ENCODE data around the gene SEC14L5.

The SEC14L5 gene

DNA sequence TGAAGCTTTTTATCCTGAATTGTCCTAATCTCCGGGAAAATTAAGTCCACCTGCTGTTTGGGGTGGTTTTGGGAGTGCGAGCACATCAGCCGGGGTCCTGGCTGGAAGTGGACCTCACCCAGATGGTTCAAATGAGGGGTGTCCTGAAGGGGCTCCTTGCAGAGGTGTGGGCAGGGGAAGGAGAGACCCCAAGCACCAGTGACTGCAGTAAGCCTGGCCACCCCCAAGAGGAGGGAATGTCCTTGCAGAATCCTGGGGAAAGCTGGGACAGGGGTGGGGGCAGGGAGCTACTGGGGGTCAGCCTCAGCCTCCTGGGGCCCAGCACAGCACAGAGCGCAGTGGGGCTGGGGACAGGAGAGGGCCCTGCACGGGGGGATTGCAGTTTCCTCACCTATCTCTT lies 46.2 kb downstream of the SEC14L5 start:
- Mint-ChIP-seq H3K4me1 (no peaks in the 10 kb centered on the region), H3K9me3 (no peaks in the 10 kb centered on the region), H3K4me3 (no peak overlapping the region), H3K27ac (ENCODE audit: low read depth) (no peak overlapping the region), H3K36me3 (ENCODE audit: insufficient read depth) (no peaks in the 10 kb centered on the region), H3K27me3 (peaks cover 26% of the 10 kb centered on the region)
- no peak for DNase-seq (ENCODE audit: low spot score in 2 of 2)
- ATAC-seq (replicated peaks; ENCODE audit: extremely low read depth, poor library complexity, severe bottlenecking) = no peak

DNA sequence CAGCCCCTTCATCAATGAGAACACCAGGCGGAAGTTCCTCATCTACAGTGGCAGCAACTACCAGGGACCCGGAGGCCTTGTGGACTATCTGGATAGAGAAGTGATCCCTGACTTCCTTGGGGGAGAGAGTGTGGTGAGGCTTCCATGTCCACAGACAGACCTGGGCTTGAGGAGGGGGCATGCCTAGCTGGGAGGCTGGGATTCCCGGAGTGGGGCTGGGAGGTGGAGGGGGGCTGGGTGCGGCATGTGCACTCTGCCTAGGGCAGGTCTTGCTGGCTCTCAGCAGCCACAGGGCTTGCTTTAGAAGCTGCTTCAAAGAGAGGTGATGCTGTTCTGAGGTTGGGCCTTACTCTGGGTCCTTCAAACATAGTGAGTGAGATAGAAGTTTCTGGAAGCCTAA lies 47.8 kb downstream of the SEC14L5 start:
- ATAC-seq (replicated peaks; ENCODE audit: extremely low read depth, poor library complexity, severe bottlenecking) (no peak), DNase-seq (ENCODE audit: low spot score in 2 of 2) (no peak)
- no peak overlapping the region for H3K4me3 Mint-ChIP-seq
- no peaks in the 10 kb centered on the region for H3K4me1 Mint-ChIP-seq
- no peaks in the 10 kb centered on the region for H3K9me3 Mint-ChIP-seq
- no peak overlapping the region for H3K27ac Mint-ChIP-seq (ENCODE audit: low read depth)
- no peaks in the 10 kb centered on the region for H3K36me3 Mint-ChIP-seq (ENCODE audit: insufficient read depth)
- H3K27me3 Mint-ChIP-seq = peaks cover 42% of the 10 kb centered on the region

DNA sequence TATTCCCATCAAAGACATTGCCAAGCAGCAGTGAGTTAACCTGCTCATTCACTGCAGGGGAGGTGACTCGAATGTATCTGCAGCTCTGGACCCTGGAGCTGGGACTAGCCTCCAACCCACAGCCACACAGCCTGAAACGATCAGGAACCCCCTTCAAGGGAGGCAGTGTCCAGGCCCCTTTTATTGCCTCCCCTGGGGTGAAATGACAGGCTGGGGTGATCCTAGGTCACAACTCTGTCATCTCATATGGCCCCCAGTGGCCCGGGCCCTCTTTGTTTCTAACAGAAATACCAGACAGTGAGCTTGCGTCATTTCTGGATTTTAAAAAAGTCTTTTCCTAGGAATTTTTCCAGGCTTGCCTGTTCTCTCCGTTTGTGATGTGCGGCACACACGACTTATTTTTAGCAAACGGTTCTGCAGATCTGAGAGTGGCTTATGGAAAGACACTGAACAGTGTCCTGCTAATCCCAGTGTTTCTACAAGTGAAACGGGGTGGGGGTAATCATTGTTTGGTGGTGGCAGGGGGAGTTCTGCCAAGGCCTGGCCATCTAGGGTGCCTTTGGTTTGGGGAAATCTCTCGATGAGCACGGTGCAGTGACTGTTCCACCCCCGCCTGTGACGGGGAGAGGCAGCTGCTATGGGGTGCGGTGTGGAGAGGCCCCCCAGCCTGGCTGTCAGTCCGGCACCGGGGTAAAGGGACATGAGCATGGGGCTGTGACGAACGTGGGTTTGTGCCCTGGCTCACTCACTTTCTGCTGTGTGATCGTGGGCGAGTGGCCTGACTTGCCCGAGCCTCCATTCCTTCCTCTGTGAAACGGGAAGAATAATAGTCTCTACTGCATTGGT lies 48.4 kb downstream of the SEC14L5 start:
- no peak for DNase-seq (ENCODE audit: low spot score in 2 of 2)
- Mint-ChIP-seq H3K4me3 (no peak overlapping the region), H3K4me1 (no peaks in the 10 kb centered on the region), H3K36me3 (ENCODE audit: insufficient read depth) (no peaks in the 10 kb centered on the region), H3K27ac (ENCODE audit: low read depth) (no peak overlapping the region), H3K27me3 (peaks cover 44% of the 10 kb centered on the region), H3K9me3 (no peaks in the 10 kb centered on the region)
- no peak for ATAC-seq (replicated peaks; ENCODE audit: extremely low read depth, poor library complexity, severe bottlenecking)

DNA sequence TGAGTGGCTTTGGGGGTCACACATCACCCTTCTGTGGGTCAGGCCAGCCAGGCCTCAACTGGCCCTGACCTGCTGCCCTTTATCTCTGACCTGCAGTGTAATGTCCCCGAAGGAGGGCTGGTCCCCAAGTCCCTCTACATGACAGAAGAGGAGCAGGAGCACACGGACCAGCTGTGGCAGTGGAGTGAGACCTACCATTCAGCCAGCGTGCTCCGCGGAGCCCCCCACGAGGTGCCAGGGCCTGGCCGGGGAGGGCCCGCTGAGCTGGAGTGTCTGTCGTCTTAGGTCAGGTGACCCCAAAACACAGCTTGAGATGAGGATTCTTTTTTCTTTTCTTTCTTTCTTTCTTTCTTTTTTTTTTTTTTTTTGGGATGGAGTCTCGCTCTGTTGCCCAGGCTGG lies 49.1 kb downstream of the SEC14L5 start:
- Mint-ChIP-seq H3K27ac (ENCODE audit: low read depth) (no peak overlapping the region), H3K9me3 (no peaks in the 10 kb centered on the region), H3K27me3 (peaks cover 47% of the 10 kb centered on the region), H3K4me1 (no peaks in the 10 kb centered on the region), H3K4me3 (no peak overlapping the region), H3K36me3 (ENCODE audit: insufficient read depth) (no peaks in the 10 kb centered on the region)
- ATAC-seq (replicated peaks; ENCODE audit: extremely low read depth, poor library complexity, severe bottlenecking) (no peak), DNase-seq (ENCODE audit: low spot score in 2 of 2) (no peak)

DNA sequence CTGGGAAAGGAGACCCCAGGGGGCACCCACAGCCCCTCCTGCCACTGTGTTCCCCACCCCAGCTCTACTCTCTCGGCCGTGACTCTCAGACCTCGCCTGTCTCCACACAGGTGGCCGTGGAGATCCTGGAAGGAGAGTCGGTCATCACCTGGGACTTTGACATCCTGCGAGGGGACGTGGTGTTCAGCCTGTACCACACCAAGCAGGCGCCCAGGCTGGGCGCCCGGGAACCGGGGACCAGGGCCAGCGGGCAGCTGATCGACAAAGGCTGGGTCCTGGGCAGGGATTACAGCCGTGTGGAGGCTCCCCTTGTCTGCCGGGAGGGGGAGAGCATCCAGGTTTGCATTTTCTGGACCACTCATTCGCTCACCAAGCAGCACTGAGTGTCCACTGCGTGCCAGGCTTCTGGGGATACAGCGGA lies 50.2 kb downstream of the SEC14L5 start:
- no peak overlapping the region for H3K27ac Mint-ChIP-seq (ENCODE audit: low read depth)
- H3K27me3 Mint-ChIP-seq = peaks cover 49% of the 10 kb centered on the region
- ATAC-seq (replicated peaks; ENCODE audit: extremely low read depth, poor library complexity, severe bottlenecking) = no peak
- H3K4me1 Mint-ChIP-seq = no peaks in the 10 kb centered on the region
- H3K36me3 Mint-ChIP-seq (ENCODE audit: insufficient read depth) = no peaks in the 10 kb centered on the region
- H3K4me3 Mint-ChIP-seq = no peak overlapping the region
- no peaks in the 10 kb centered on the region for H3K9me3 Mint-ChIP-seq
- no peak for DNase-seq (ENCODE audit: low spot score in 2 of 2)

DNA sequence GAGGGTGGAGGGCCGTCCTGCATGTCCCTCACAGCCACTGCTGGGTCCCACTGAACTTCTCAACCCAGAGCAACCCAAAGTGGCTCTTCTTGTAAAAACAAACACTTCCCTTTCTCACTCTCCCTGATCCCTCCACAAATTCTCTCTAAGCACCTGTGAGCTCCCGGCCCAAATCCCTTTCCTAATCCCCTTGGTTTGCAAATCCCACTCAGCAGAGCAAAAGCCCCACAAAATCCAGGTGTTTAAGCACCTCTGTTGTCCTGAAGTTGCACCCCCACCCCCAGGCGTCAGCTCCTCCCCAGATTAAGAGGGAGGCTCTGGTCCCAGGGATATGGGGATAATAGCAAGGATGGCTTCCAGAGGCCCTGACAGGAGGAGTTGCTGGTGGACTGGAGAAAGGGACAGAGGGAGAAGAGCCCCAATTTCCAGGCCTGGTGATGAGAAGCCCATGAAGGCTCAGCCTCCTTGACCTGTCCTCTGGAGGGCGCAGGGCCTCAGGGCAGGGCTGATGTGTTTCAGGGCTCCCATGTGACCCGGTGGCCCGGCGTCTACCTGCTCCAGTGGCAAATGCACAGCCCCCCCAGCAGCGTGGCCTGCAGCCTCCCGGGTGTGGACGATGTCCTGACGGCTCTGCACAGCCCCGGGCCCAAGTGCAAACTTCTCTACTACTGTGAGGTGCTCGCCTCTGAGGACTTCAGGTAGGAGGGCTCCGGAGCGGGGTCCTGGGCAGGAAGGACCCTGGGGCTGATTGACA lies 52.6 kb downstream of the SEC14L5 start:
- Mint-ChIP-seq H3K9me3 (no peaks in the 10 kb centered on the region), H3K27ac (ENCODE audit: low read depth) (no peak overlapping the region), H3K4me1 (no peaks in the 10 kb centered on the region), H3K4me3 (no peak overlapping the region), H3K36me3 (ENCODE audit: insufficient read depth) (no peaks in the 10 kb centered on the region), H3K27me3 (peaks cover 39% of the 10 kb centered on the region)
- no peak for ATAC-seq (replicated peaks; ENCODE audit: extremely low read depth, poor library complexity, severe bottlenecking)
- no peak for DNase-seq (ENCODE audit: low spot score in 2 of 2)

DNA sequence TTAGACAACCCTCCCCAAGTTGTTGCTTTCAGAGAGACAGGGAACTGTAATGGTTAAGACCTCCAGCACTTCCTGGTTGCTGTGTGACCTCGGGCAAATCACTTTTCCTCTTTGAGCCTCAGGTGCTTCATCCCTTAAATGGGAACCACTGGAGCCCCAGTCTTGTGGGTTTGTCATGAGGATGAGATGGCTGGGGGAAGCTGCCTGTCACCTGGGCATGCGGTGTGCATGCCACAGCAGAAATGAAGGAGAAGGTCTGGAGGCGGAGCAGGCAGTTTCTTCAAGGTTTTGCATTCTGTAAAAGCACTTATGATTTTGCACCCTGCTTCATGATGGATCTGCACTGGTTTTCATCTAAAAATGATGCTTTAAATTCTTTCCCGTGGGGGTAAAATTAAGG lies 53.5 kb downstream of the SEC14L5 start:
- Mint-ChIP-seq H3K36me3 (ENCODE audit: insufficient read depth) (no peaks in the 10 kb centered on the region), H3K4me3 (no peak overlapping the region), H3K27ac (ENCODE audit: low read depth) (no peak overlapping the region), H3K4me1 (no peaks in the 10 kb centered on the region), H3K27me3 (peaks cover 39% of the 10 kb centered on the region), H3K9me3 (no peaks in the 10 kb centered on the region)
- ATAC-seq (replicated peaks; ENCODE audit: extremely low read depth, poor library complexity, severe bottlenecking) = no peak
- no peak for DNase-seq (ENCODE audit: low spot score in 2 of 2)

DNA sequence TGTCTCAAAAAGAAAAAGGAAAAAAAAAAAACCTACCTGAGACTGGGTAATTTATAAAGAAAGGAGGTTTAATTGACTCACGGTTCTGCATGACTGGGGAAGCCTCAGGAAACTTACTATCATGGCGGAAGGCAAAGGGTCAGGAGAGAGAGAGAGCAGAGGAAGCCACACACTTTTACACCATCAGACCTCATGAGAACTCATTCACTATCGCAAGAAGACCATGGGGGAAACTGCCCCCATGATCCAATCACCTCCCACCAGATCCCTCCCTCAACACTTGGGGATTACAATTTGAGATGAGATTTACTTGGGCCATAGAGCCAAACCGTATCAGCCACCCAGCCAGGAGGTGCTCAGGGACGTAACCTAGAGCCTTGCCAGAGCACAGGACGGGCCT lies 54.8 kb downstream of the SEC14L5 start:
- Mint-ChIP-seq H3K4me1 (no peaks in the 10 kb centered on the region), H3K27ac (ENCODE audit: low read depth) (no peak overlapping the region), H3K4me3 (no peak overlapping the region), H3K27me3 (peaks cover 39% of the 10 kb centered on the region), H3K9me3 (no peaks in the 10 kb centered on the region), H3K36me3 (ENCODE audit: insufficient read depth) (no peaks in the 10 kb centered on the region)
- DNase-seq (ENCODE audit: low spot score in 2 of 2) (no peak), ATAC-seq (replicated peaks; ENCODE audit: extremely low read depth, poor library complexity, severe bottlenecking) (no peak)

DNA sequence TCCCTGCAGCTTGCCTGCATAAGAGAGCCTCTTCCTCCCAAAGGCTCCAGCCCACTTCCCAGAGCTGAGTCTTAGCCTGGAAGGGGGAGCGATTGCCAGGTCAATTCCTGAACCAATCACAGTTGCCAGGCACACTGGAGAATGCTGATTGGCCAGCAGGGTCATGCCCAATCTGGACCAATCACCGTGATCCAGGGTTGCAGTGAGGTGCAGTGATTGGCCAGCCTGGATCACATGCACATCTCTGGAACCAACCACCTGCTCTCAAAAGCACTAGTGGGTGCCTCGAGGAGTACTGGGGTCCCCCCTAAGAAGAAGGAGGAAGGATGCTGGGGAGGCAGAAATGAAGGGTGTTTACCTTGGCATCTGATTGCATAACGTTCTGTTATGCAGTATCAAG lies 57.2 kb downstream of the SEC14L5 start:
- ATAC-seq (replicated peaks; ENCODE audit: extremely low read depth, poor library complexity, severe bottlenecking) = no peak
- H3K27me3 Mint-ChIP-seq = peaks cover 21% of the 10 kb centered on the region
- no peak overlapping the region for H3K4me3 Mint-ChIP-seq
- DNase-seq (ENCODE audit: low spot score in 2 of 2) = no peak
- H3K36me3 Mint-ChIP-seq (ENCODE audit: insufficient read depth) = no peaks in the 10 kb centered on the region
- H3K27ac Mint-ChIP-seq (ENCODE audit: low read depth) = no peak overlapping the region
- H3K9me3 Mint-ChIP-seq = no peaks in the 10 kb centered on the region
- H3K4me1 Mint-ChIP-seq = no peaks in the 10 kb centered on the region

DNA sequence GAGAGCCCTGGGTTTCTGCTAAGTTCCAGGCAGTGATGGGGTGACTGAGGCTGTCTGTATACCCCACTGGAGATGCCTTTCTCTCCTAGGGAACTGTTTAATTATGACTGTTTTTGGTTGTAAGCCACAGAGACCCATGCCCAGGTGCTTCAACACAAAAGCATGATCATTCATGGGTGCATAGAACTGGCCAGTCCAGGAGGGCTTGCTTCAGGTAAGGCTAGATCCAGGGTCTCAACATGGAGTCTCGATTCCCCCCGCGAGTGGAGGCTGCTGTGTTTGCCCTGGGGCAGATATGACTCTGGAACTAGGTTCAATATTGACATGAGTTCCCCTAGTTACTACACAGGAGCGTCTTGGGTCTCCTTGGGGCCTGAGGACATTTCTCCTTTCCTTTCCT lies 57.8 kb downstream of the SEC14L5 start:
- Mint-ChIP-seq H3K9me3 (no peaks in the 10 kb centered on the region), H3K36me3 (ENCODE audit: insufficient read depth) (no peaks in the 10 kb centered on the region), H3K27ac (ENCODE audit: low read depth) (no peak overlapping the region), H3K27me3 (peaks cover 16% of the 10 kb centered on the region), H3K4me3 (no peak overlapping the region), H3K4me1 (no peaks in the 10 kb centered on the region)
- ATAC-seq (replicated peaks; ENCODE audit: extremely low read depth, poor library complexity, severe bottlenecking) (no peak), DNase-seq (ENCODE audit: low spot score in 2 of 2) (no peak)

DNA sequence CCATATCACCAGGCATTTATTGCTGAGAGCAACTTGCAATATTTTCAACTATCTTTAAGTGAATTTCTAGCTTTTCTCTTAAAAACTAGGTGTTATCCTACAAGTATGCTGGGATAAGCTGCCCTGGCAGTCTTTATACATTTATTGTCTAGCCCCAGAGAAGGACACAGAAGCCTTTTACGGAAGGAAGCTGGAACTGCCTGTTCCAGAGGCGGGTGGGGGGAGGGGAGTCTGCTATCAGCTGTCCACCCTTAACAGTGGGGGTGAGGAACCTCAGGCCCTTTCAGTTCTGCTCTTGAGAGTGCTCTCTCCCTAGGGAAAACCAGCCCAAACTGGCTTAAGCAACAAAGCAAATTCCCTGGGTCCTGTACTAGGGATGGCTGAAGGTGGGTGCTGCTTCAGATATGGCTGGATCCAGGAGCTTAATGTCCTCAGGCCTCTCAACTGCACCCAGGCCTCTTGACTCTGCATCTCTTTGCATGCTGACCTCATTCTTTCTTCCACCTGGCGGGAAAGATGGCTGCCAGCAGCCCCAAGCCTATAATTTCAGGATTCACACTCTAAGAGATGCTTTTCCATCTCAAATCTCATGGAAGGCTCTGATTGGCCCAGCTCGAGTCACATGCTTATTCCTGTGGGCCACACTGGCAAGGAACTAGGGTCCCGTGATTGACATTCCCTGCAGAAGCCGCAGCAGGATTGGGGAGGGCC lies 59.0 kb downstream of the SEC14L5 start:
- DNase-seq (ENCODE audit: low spot score in 2 of 2) = no peak
- Mint-ChIP-seq H3K4me3 (no peak overlapping the region), H3K27ac (ENCODE audit: low read depth) (no peak overlapping the region), H3K27me3 (peaks cover 3% of the 10 kb centered on the region), H3K4me1 (no peaks in the 10 kb centered on the region), H3K36me3 (ENCODE audit: insufficient read depth) (no peaks in the 10 kb centered on the region), H3K9me3 (no peaks in the 10 kb centered on the region)
- no peak for ATAC-seq (replicated peaks; ENCODE audit: extremely low read depth, poor library complexity, severe bottlenecking)

DNA sequence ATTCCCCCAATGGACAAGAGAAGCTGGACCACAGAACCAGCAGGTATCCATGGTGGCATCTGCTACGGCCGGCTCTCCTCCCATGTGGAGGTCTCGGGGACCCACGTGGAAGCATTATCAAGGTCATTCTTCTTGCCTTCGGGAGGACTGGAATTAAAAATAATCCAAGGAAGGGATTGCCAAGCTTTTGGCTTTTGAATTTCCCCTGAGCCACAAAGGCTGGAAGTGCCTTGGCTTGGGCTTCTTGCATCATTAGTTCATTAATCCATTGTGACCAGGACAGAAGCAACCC lies 59.5 kb downstream of the SEC14L5 start:
- ATAC-seq (replicated peaks; ENCODE audit: extremely low read depth, poor library complexity, severe bottlenecking) = no peak
- Mint-ChIP-seq H3K36me3 (ENCODE audit: insufficient read depth) (no peaks in the 10 kb centered on the region), H3K27ac (ENCODE audit: low read depth) (no peak overlapping the region), H3K9me3 (no peaks in the 10 kb centered on the region), H3K4me3 (no peak overlapping the region), H3K4me1 (no peaks in the 10 kb centered on the region), H3K27me3 (no peaks in the 10 kb centered on the region)
- no peak for DNase-seq (ENCODE audit: low spot score in 2 of 2)

DNA sequence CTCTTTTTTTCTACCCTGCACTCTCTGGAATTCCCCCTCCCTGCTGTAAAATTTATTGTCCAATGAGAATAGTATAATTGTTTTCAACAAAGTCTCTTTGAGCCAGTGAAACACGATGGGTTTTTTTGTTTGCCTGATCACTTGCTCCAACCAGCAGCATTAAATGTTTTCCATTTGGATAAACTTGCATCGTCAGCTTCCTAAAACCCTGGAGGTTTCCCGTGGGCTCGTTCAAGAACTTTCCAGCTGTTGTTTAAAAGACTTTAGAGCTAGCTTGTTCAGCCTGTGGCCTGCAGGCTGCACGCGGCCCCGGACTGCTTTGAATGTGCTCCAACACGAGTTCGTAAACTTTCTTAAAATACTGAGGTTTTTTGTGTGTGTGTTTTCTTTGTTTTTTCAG lies 60.7 kb downstream of the SEC14L5 start:
- Mint-ChIP-seq H3K36me3 (ENCODE audit: insufficient read depth) (no peaks in the 10 kb centered on the region), H3K27me3 (no peaks in the 10 kb centered on the region), H3K4me3 (no peak overlapping the region), H3K27ac (ENCODE audit: low read depth) (no peak overlapping the region), H3K4me1 (no peaks in the 10 kb centered on the region), H3K9me3 (no peaks in the 10 kb centered on the region)
- no peak for DNase-seq (ENCODE audit: low spot score in 2 of 2)
- ATAC-seq (replicated peaks; ENCODE audit: extremely low read depth, poor library complexity, severe bottlenecking) = no peak
